ENCODE results near the gene FAIM2.

DNA sequence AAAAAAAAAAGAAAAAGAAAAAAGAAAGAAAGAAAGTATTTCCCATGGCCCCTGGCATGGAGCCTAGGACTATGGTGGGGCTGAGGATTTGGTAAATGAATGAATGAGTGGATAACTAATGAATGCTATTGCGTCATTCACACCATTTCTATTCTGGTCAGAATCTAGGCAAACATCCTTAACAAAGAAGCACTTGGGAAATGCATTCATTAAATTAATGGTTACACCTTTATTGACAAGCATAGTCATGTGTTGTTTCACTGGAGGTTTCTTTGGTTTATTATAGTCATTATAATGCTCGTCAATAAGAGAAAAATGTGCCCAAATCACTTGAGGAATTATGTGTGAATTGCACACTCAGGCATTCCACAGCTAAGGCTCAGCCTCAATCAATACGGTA, 33.2 kb upstream of the FAIM2 start:
- TF ChIP-seq HDGF (IDR thresholded peaks at IDR 0.05; ENCODE audit: borderline replicate concordance): no peak
- no peak for TF ChIP-seq BHLHE40 (IDR thresholded peaks at IDR 0.05; ENCODE audit: borderline replicate concordance)
- no peak for TF ChIP-seq TARDBP (IDR thresholded peaks at IDR 0.05)
- TF ChIP-seq FOXM1 (IDR thresholded peaks at IDR 0.05; ENCODE audit: borderline replicate concordance): no peak
- no peak for TF ChIP-seq ELF4 (IDR thresholded peaks at IDR 0.05)
- no peak for TF ChIP-seq ZNF384 (IDR thresholded peaks at IDR 0.05)
- no peak for TF ChIP-seq L3MBTL2 (conservative IDR thresholded peaks at IDR 0.05)
- TF ChIP-seq SP1 (IDR thresholded peaks at IDR 0.05): no peak
- no peak for TF ChIP-seq FOXA1 (IDR thresholded peaks at IDR 0.05)
- no peak for TF ChIP-seq NFRKB (IDR thresholded peaks at IDR 0.05)
- no peak for TF ChIP-seq LEF1 (IDR thresholded peaks at IDR 0.05; ENCODE audit: borderline replicate concordance)
- TF ChIP-seq ARNT (IDR thresholded peaks at IDR 0.05): no peak
- TF ChIP-seq SUZ12 (IDR thresholded peaks at IDR 0.05): no peak
- no peak for TF ChIP-seq FOXK2 (IDR thresholded peaks at IDR 0.05)

All from HEK293T (cell line).